Measurements from ENCODE around the gene SERPINB10.

DNA sequence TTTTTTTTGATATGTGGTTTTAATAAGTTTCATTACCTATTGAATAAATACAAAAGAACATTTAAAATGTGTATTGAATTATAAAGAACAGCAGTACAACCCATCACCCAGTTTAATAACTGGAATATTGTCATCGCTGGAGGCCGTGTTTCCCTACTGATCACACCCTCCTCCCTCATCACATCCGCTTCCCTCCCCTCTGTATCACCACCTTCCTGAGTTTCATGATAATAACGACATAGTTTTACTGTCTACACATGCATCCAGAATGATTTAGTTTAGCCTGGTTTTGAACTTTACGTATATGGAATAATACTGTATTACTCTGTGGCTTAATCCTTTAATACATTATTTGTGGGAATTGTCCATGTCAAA is 64.2 kb downstream of the SERPINB10 start:
- TF ChIP-seq, protein P1, sequence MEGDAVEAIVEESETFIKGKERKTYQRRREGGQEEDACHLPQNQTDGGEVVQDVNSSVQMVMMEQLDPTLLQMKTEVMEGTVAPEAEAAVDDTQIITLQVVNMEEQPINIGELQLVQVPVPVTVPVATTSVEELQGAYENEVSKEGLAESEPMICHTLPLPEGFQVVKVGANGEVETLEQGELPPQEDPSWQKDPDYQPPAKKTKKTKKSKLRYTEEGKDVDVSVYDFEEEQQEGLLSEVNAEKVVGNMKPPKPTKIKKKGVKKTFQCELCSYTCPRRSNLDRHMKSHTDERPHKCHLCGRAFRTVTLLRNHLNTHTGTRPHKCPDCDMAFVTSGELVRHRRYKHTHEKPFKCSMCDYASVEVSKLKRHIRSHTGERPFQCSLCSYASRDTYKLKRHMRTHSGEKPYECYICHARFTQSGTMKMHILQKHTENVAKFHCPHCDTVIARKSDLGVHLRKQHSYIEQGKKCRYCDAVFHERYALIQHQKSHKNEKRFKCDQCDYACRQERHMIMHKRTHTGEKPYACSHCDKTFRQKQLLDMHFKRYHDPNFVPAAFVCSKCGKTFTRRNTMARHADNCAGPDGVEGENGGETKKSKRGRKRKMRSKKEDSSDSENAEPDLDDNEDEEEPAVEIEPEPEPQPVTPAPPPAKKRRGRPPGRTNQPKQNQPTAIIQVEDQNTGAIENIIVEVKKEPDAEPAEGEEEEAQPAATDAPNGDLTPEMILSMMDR (IDR thresholded peaks at IDR 0.05) = no peak
- no peak for TF ChIP-seq EZH2 (IDR thresholded peaks at IDR 0.05; ENCODE audit: borderline replicate concordance, insufficient read depth, low read depth, low read length, poor library complexity, severe bottlenecking)
